Thymus (tissue), 11 donors: ENCODE data around the gene OSBPL6. TPM values are rescaled to one million over a fixed set of nuclear protein-coding genes. Genes with fewer than 3 reads are reported as not detected.

Source experiments
- DNase-seq, 9 donors: peaks; one replicate each; pipeline ENCODE4 v3.0.0-alpha.2; 2013; ENCODE audit warnings: low spot score in 9 of 9, low read depth in 6 of 9, missing footprints in 1 of 9
- H3K27ac ChIP-seq, 2 donors: one replicate each; pipeline ENCODE4 v1.5.1; 2013; ENCODE audit warnings: control low read depth in 1 of 2, low read depth in 1 of 2, low read length in 1 of 2, mild to moderate bottlenecking in 1 of 2, moderate library complexity in 1 of 2
- H3K27me3 ChIP-seq, 2 donors: one replicate each; pipeline ENCODE4 v1.5.1; 2013; ENCODE audit warnings: low read length in 1 of 2; ENCODE audit not compliant: control insufficient read depth in 2 of 2, insufficient read depth in 1 of 2
- H3K36me3 ChIP-seq, 2 donors: one replicate each; pipeline ENCODE4 v1.5.1; 2013; ENCODE audit warnings: low read length in 1 of 2, mild to moderate bottlenecking in 1 of 2, moderate library complexity in 1 of 2; ENCODE audit not compliant: control insufficient read depth in 2 of 2, insufficient read depth in 2 of 2
- H3K4me1 ChIP-seq, 2 donors: one replicate each; pipeline ENCODE4 v1.5.1; 2013; ENCODE audit warnings: low read length in 2 of 2; ENCODE audit not compliant: control insufficient read depth in 2 of 2, insufficient read depth in 2 of 2
- H3K4me3 ChIP-seq, 2 donors: one replicate each; pipeline ENCODE4 v1.5.1; 2013; ENCODE audit warnings: low read length in 2 of 2, control low read depth in 1 of 2, mild to moderate bottlenecking in 1 of 2
- H3K9me3 ChIP-seq, 2 donors: one replicate each; pipeline ENCODE4 v1.5.1; 2013; ENCODE audit warnings: low read length in 1 of 2, mild to moderate bottlenecking in 1 of 2; ENCODE audit not compliant: control insufficient read depth in 2 of 2, insufficient read depth in 1 of 2
- WGBS: extraction: QIAGEN DNeasy Blood & Tissue Kit; methylation state at CpG from one replicate; pipeline ENCODE4 v1.1.7; 2013; 5-methylcytosine and 5-hydroxymethylcytosine counted together
- polyA plus RNA-seq: library from polyadenylated mRNA; stranded (reverse); fragments of 200-250 nt; gene quantifications from one replicate; pipeline ENCODE4 v1.2.3, GENCODE V29; 2013
- total RNA-seq: library from RNA; stranded (reverse); fragments of 120-200 nt; gene quantifications from one replicate; pipeline ENCODE4 v1.2.4, GENCODE V29; 2013
- donor health status: healthy.

Gene OSBPL6
- total and polyA plus RNA-seq, 2 donors, result 0.28 to 5.7 TPM

- Histone ChIP-seq H3K4me3 (no peak overlapping the region), H3K27me3 (no peaks in the 10 kb centered on the region), H3K9me3 (no peaks in the 10 kb centered on the region), H3K4me1 (no peaks in the 10 kb centered on the region), H3K27ac (no peak overlapping the region), H3K36me3 (no peaks in the 10 kb centered on the region)
- DNase-seq, result no peak
- WGBS, result 93% methylated on average over 6 of the region's 6 CpGs
These were observed 62.2 kb downstream of the OSBPL6 start for GRCh38 chr2:178256382-178257042.

GRCh38 chr2:178257127-178257526 is 62.8 kb downstream of the OSBPL6 start:
- Histone ChIP-seq H3K36me3 (no peaks in the 10 kb centered on the region), H3K4me1 (no peaks in the 10 kb centered on the region), H3K27me3 (no peaks in the 10 kb centered on the region), H3K4me3 (no peak overlapping the region), H3K27ac (no peak overlapping the region), H3K9me3 (no peaks in the 10 kb centered on the region)
- 96% methylated on average over 2 of the region's 2 CpGs for WGBS
- no peak for DNase-seq

- H3K27me3 ChIP-seq, result no peaks in the 10 kb centered on the region
- no peak overlapping the region for H3K4me3 ChIP-seq
- WGBS, result 86% methylated on average over 2 of the region's 2 CpGs
- H3K4me1 ChIP-seq, result no peaks in the 10 kb centered on the region
- H3K36me3 ChIP-seq, result no peaks in the 10 kb centered on the region
- DNase-seq, result no peak
- H3K27ac ChIP-seq, result no peak overlapping the region
- no peaks in the 10 kb centered on the region for H3K9me3 ChIP-seq
These were observed 64.6 kb downstream of the OSBPL6 start for GRCh38 chr2:178258916-178259315.

DNA sequence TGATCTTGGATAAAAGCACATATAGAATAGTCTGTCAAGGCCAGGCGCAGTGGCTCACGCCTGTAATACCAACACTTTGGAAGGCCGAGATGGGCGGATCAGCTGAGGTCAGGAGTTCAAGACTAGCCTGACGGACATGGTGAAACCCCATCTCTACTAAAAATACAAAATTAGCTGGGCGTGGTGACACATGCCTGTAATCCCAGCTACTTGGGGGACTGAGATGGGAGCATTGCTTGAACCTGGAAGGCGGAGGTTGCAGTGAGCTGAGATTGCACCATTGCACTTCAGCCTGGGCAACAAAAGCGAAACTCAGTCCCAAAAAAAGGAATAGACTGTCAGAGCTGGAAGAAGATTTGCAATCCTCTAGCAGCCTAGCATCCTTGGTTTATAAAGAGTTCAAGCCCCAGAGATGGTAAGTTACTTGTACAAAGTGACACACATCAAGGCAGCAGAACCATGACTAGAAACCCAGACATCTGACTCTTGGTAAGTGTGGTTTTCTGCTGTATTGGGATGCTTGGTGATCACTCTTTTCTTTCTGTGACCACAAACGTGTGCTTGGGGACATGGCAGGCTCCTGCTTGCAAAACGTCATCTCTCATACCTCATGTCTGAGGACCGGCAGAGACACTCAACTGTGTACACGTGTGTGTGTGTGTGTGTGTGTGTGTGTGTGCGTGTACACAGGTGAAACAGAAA is 69.0 kb downstream of the OSBPL6 start:
- Histone ChIP-seq H3K4me1 (no peaks in the 10 kb centered on the region), H3K27me3 (no peaks in the 10 kb centered on the region), H3K27ac (no peak overlapping the region), H3K36me3 (no peaks in the 10 kb centered on the region), H3K4me3 (no peak overlapping the region), H3K9me3 (no peaks in the 10 kb centered on the region)
- no peak for DNase-seq
- WGBS, result 76% methylated on average over 13 of the region's 13 CpGs

DNA sequence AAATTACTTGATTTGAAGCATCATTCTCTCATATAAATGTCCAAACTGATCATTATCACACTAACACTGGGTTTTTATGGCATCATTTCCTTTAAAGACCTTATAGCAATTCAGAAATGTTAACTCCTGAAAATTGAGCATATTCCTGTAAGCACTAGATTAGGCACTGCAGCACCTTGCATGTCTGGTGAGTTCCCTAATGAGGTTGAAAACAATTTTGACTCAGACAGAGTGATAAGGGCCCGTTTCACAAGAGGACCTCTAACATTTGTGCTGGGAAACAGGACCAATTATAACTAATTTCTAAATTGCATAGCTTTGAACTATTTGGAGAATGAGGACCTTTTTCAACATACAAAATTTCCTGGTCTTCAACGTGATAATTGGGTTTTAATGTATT is 69.9 kb downstream of the OSBPL6 start:
- H3K36me3 ChIP-seq, result no peaks in the 10 kb centered on the region
- 85% methylated on average over 2 of the region's 2 CpGs for WGBS
- H3K27ac ChIP-seq, result no peak overlapping the region
- H3K27me3 ChIP-seq, result no peaks in the 10 kb centered on the region
- no peak overlapping the region for H3K4me3 ChIP-seq
- no peak for DNase-seq
- no peaks in the 10 kb centered on the region for H3K9me3 ChIP-seq
- no peaks in the 10 kb centered on the region for H3K4me1 ChIP-seq

GRCh38 chr2:178265851-178266250 is 71.5 kb downstream of the OSBPL6 start:
- DNase-seq, result no peak
- Histone ChIP-seq H3K27ac (no peak overlapping the region), H3K4me1 (no peaks in the 10 kb centered on the region), H3K9me3 (no peaks in the 10 kb centered on the region), H3K27me3 (no peaks in the 10 kb centered on the region), H3K4me3 (no peak overlapping the region), H3K36me3 (no peaks in the 10 kb centered on the region)
- 94% methylated on average over 6 of the region's 6 CpGs for WGBS

- H3K4me3 ChIP-seq, result no peak overlapping the region
- WGBS, result 51% methylated on average over 5 of the region's 5 CpGs
- no peak for DNase-seq
- no peaks in the 10 kb centered on the region for H3K36me3 ChIP-seq
- H3K9me3 ChIP-seq, result no peaks in the 10 kb centered on the region
- no peak overlapping the region for H3K27ac ChIP-seq
- no peaks in the 10 kb centered on the region for H3K4me1 ChIP-seq
- no peaks in the 10 kb centered on the region for H3K27me3 ChIP-seq
These were observed 72.1 kb downstream of the OSBPL6 start for GRCh38 chr2:178266445-178266844.

- Histone ChIP-seq H3K9me3 (no peaks in the 10 kb centered on the region), H3K4me1 (no peaks in the 10 kb centered on the region), H3K27me3 (no peaks in the 10 kb centered on the region), H3K36me3 (no peaks in the 10 kb centered on the region), H3K27ac (no peak overlapping the region), H3K4me3 (no peak overlapping the region)
- DNase-seq, result no peak
- 95% methylated on average over 2 of the region's 2 CpGs for WGBS
These were observed 73.3 kb downstream of the OSBPL6 start for GRCh38 chr2:178267660-178268059.

GRCh38 chr2:178268435-178268834 is 74.1 kb downstream of the OSBPL6 start:
- no peaks in the 10 kb centered on the region for H3K36me3 ChIP-seq
- no peaks in the 10 kb centered on the region for H3K27me3 ChIP-seq
- DNase-seq, result no peak
- no peak overlapping the region for H3K27ac ChIP-seq
- no peak overlapping the region for H3K4me3 ChIP-seq
- no peaks in the 10 kb centered on the region for H3K9me3 ChIP-seq
- no peaks in the 10 kb centered on the region for H3K4me1 ChIP-seq
